PC-3 (cell line): ENCODE data around the gene CCDC74B. TPM values are rescaled to one million over a fixed set of nuclear protein-coding genes. Genes with fewer than 3 reads are reported as not detected.
"Not testable (repeated sequence)": the region's sequence is repeated elsewhere in the genome, so short reads cannot be mapped to it uniquely, and the experiment has no call there.

Experiments used
- ATAC-seq: fragments of 200-7000 bp; cut with Tn5 transposase; 2 replicates; pipeline ENCODE4 v1.9.1; 2020; ENCODE audit warnings: mild to moderate bottlenecking, moderate library complexity
- BruUV-seq: library from RNA; stranded (reverse); fragments of 400-500 nt; replicated peaks from 2 replicates; lab custom pipeline; 2021; lab: Mats Ljungman, UMichigan
- CTCF ChIA-PET: fragments of 300-600 bp; sonication (Branson Sonifier 250); formaldehyde crosslinking; loops from one replicate; lab custom pipeline; 2022; ENCODE audit warnings: antibody characterized with exemption; lab: Charles Lee
- POLR2A ChIA-PET: fragments of 300-600 bp; sonication (Branson Sonifier 250); formaldehyde crosslinking; loops from one replicate; lab custom pipeline; 2022; ENCODE audit warnings: antibody characterized with exemption; ENCODE audit not compliant: unreplicated experiment; lab: Charles Lee
- DNase-seq: peaks from one replicate; pipeline ENCODE4 v3.0.0-alpha.2; 2015
- H2AFZ ChIP-seq: fragments of 300-600 bp; sonication (generic); 2 replicates; pipeline ENCODE4 v1.6.0; 2016; ENCODE audit warnings: antibody characterized with exemption, low read length
- H3F3A ChIP-seq: fragments of 300-600 bp; sonication (generic); one replicate; pipeline ENCODE4 v1.6.0; 2017; ENCODE audit warnings: antibody characterized with exemption, low read length, control low read depth, mild to moderate bottlenecking; ENCODE audit not compliant: unreplicated experiment
- H3K27ac ChIP-seq: fragments of 300-600 bp; sonication (generic); 2 replicates; pipeline ENCODE4 v1.5.1; 2016; ENCODE audit warnings: mild to moderate bottlenecking, low read length
- H3K27me3 ChIP-seq: fragments of 300-600 bp; sonication (generic); 2 replicates; pipeline ENCODE4 v1.6.1; 2016; ENCODE audit warnings: low read length, mixed read lengths
- H3K36me3 ChIP-seq: fragments of 300-600 bp; sonication (generic); 2 replicates; pipeline ENCODE4 v1.6.1; 2016; ENCODE audit warnings: low read depth, mixed run types, low read length, mixed read lengths
- H3K4me1 ChIP-seq: fragments of 300-600 bp; sonication (generic); 2 replicates; pipeline ENCODE4 v1.5.1; 2016; ENCODE audit warnings: low read length; ENCODE audit not compliant: insufficient read depth
- H3K4me2 ChIP-seq: fragments of 300-600 bp; sonication (generic); 2 replicates; pipeline ENCODE4 v1.6.0; 2016; ENCODE audit warnings: low read length
- H3K4me3 ChIP-seq: fragments of 300-600 bp; sonication (generic); 2 replicates; pipeline ENCODE4 v1.5.1; 2016; ENCODE audit warnings: mild to moderate bottlenecking, low read length, mixed read lengths
- H3K79me2 ChIP-seq: fragments of 300-600 bp; sonication (generic); 2 replicates; pipeline ENCODE4 v1.6.1; 2017; ENCODE audit warnings: low read length, mixed read lengths
- H3K9ac ChIP-seq: fragments of 300-600 bp; sonication (generic); 2 replicates; pipeline ENCODE4 v1.6.0; 2016; ENCODE audit warnings: mild to moderate bottlenecking, low read length
- H3K9me2 ChIP-seq: fragments of 300-600 bp; sonication (generic); replicated peaks from 2 replicates; pipeline ENCODE4 v1.6.1; 2016; ENCODE audit warnings: mixed run types, low read length, mixed read lengths
- H3K9me3 ChIP-seq: fragments of 300-600 bp; sonication (generic); 2 replicates; pipeline ENCODE4 v1.6.1; 2016; ENCODE audit warnings: low read length, mixed read lengths
- H4K20me1 ChIP-seq: fragments of 300-600 bp; sonication (generic); 2 replicates; pipeline ENCODE4 v1.6.1; 2016; ENCODE audit warnings: low read length, mixed read lengths
- EZH2 ChIP-seq: fragments of 300-600 bp; sonication (generic); IDR thresholded peaks from one replicate; pipeline ENCODE4 v1.6.1; 2017; ENCODE audit warnings: antibody characterized with exemption, mild to moderate bottlenecking, low read length; ENCODE audit not compliant: unreplicated experiment
- EZH2phosphoT487 ChIP-seq: fragments of 300-600 bp; sonication (generic); IDR thresholded peaks from 2 replicates; pipeline ENCODE4 v1.6.1; 2018; ENCODE audit warnings: mild to moderate bottlenecking, antibody characterized with exemption, low read length, borderline replicate concordance
- intact Hi-C: fragments of 100-400 bp; cut with micrococcal nuclease; formaldehyde crosslinking; loops from 2 replicates; pipeline ENCODE4 v1.9.0; 2023
- total RNA-seq: library from RNA; depleted of rRNA; stranded (reverse); fragments of >200 nt; gene quantifications from 2 replicates; pipeline ENCODE4 v1.2.3, GENCODE V29; 2014
- TF ChIP-seq, protein P1 (sequence below): fragments of 300-600 bp; sonication (generic); conservative IDR thresholded peaks from 2 replicates; pipeline ENCODE4 v1.5.1; 2017; ENCODE audit warnings: antibody characterized with exemption, low read depth, mild to moderate bottlenecking, low read length

Gene CCDC74B
- total RNA-seq, 1 experiment from 2014 or later: 8.6 TPM

DNA sequence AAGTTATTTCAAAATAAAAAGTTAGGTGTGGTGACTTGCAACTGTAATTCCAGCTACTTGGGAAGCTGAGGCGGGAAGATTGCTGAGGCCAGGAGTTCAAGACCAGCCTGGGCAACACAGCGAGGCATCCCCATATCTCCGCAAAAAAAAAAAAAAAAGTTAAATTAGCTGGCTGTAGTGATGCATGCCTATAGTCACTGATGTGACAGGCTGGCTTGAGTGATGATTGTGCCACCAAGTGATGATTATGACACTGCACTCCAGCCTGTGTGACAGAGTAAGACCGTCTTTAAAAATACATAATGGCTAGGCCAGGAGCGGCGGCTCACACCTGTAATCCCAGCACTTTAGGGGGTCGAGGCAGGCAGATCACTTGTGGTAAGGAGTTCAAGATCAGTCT lies 25.0 kb upstream of the CCDC74B start:
- Histone ChIP-seq H2AFZ (no peak overlapping the region), H3K79me2 (no peaks in the 10 kb centered on the region), H3K27me3 (no peaks in the 10 kb centered on the region), H3K4me2 (no peak overlapping the region), H3K27ac (no peak overlapping the region), H3K36me3 (peaks cover 19% of the 10 kb centered on the region), H3K9ac (no peak overlapping the region), H3K9me2 (no peaks in the 10 kb centered on the region), H3K4me3 (no peak overlapping the region), H3K4me1 (no peaks in the 10 kb centered on the region), H3F3A (no peaks in the 10 kb centered on the region), H3K9me3 (no peaks in the 10 kb centered on the region), H4K20me1 (no peaks in the 10 kb centered on the region)
- ChIA-PET POLR2A (no interaction called here), CTCF (no interaction called here)
- TF ChIP-seq EZH2 (no peak), EZH2phosphoT487 (no peak)
- TF ChIP-seq, protein P1, sequence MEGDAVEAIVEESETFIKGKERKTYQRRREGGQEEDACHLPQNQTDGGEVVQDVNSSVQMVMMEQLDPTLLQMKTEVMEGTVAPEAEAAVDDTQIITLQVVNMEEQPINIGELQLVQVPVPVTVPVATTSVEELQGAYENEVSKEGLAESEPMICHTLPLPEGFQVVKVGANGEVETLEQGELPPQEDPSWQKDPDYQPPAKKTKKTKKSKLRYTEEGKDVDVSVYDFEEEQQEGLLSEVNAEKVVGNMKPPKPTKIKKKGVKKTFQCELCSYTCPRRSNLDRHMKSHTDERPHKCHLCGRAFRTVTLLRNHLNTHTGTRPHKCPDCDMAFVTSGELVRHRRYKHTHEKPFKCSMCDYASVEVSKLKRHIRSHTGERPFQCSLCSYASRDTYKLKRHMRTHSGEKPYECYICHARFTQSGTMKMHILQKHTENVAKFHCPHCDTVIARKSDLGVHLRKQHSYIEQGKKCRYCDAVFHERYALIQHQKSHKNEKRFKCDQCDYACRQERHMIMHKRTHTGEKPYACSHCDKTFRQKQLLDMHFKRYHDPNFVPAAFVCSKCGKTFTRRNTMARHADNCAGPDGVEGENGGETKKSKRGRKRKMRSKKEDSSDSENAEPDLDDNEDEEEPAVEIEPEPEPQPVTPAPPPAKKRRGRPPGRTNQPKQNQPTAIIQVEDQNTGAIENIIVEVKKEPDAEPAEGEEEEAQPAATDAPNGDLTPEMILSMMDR: no peak
- intact Hi-C loops: no loop called here
- BruUV-seq: no TSS peak
- ATAC-seq: no peak
- DNase-seq: no peak

DNA sequence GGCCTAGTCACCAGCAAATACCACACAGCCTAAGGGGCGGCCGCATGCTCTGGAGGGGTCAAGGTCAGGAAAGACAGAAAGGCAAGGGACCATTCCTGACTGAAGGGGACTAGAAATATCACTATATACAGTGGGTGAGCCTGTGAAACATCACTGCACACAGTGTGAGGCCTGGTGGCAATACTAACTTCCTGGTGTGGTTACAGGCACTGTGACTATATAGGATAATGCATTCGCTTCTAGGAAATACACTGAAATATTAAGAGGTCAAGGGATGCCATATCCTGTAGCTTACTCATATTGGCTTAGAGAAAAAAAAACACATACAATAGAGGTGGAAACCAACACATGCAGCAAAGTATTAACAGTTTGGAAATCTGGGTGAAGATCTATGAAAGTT lies 24.3 kb upstream of the CCDC74B start:
- H2AFZ ChIP-seq, H3K4me2 ChIP-seq, BruUV-seq, POLR2A ChIA-PET, intact Hi-C loops, H3K27ac ChIP-seq, H3K9me3 ChIP-seq, H3F3A ChIP-seq, H3K4me3 ChIP-seq, H3K9ac ChIP-seq, CTCF ChIA-PET, DNase-seq, H3K4me1 ChIP-seq, H4K20me1 ChIP-seq, H3K9me2 ChIP-seq, H3K27me3 ChIP-seq, H3K79me2 ChIP-seq: not testable (repeated sequence)
- peak; percentile 46 for ATAC-seq
- peaks cover 15% of the 10 kb centered on the region for H3K36me3 ChIP-seq

DNA sequence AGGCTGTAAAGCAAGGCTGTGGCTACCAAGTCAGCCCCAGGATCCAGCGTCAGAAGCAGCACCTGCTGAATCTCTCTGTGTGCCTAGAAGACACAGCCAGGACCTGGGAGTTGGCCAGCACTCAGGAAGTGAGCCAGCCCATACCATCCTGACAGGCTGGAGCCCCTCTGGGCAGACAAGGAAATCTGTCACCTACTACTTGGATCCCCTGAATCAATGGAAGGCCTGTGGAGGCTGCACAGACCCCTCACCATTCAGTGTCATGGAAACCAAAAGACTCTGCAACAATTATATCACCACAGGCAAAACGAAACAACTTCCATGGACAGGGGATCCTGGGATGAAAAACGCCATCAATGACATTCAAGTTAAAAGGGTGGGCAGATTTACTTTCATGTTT lies 21.7 kb upstream of the CCDC74B start:
- H2AFZ ChIP-seq, BruUV-seq, H3K9ac ChIP-seq, H3K9me2 ChIP-seq, H4K20me1 ChIP-seq, H3K4me2 ChIP-seq, H3F3A ChIP-seq, H3K27ac ChIP-seq, ATAC-seq, intact Hi-C loops, CTCF ChIA-PET, H3K9me3 ChIP-seq, DNase-seq, H3K27me3 ChIP-seq, POLR2A ChIA-PET, H3K79me2 ChIP-seq, H3K4me3 ChIP-seq, H3K4me1 ChIP-seq: not testable (repeated sequence)
- H3K36me3 ChIP-seq: peaks cover 15% of the 10 kb centered on the region

DNA sequence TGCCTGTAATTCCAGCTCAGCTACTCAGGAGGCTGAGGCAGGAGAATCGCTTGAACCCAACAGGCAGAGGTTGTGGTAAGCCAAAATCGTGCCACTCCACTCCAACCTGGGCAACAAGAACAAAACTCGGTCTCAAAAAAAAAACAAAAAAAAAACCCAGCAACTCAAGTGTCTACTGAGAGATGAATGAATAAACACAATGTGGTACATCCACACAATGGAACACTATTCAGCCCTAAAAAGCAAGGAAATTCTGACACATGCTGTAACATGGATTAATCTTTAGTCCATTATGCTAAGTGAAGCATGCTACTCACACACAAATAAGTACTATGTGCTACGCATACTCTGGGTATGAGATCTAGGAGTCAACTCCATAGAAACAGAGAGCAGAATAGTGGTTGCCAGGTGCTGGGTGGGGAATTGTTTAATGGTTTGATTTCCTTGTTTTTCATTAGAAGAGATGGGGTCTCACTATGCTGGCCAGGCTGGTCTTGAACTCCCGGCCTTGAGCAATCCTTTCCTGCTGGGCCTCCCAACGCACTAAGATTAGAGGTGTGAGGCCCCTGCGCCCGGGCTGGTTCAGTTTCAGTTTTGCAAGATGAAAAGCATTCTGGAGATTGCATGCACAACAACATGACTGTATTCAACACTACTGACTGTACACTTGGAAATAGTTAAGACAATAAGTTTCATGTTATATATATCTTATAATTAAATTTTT lies 20.5 kb upstream of the CCDC74B start:
- no peak for DNase-seq
- Histone ChIP-seq H3K27ac (no peak overlapping the region), H3K9me3 (no peaks in the 10 kb centered on the region), H3K4me3 (no peak overlapping the region), H3K4me2 (no peak overlapping the region), H2AFZ (no peak overlapping the region), H4K20me1 (no peaks in the 10 kb centered on the region), H3K36me3 (peaks cover 14% of the 10 kb centered on the region), H3K27me3 (no peaks in the 10 kb centered on the region), H3K4me1 (no peaks in the 10 kb centered on the region), H3K9ac (no peak overlapping the region), H3F3A (no peaks in the 10 kb centered on the region), H3K79me2 (no peaks in the 10 kb centered on the region), H3K9me2 (no peaks in the 10 kb centered on the region)
- intact Hi-C loops: no loop called here
- no peak for ATAC-seq
- no TSS peak for BruUV-seq
- ChIA-PET POLR2A (no interaction called here), CTCF (no interaction called here)
- no peak for TF ChIP-seq EZH2
- TF ChIP-seq, protein P1: no peak
